Measurements from ENCODE around the gene CCDC91.
"Not testable (repeated sequence)": the region's sequence is repeated elsewhere in the genome, so short reads cannot be mapped to it uniquely, and the experiment has no call there.

CCDC91 gene

DNA sequence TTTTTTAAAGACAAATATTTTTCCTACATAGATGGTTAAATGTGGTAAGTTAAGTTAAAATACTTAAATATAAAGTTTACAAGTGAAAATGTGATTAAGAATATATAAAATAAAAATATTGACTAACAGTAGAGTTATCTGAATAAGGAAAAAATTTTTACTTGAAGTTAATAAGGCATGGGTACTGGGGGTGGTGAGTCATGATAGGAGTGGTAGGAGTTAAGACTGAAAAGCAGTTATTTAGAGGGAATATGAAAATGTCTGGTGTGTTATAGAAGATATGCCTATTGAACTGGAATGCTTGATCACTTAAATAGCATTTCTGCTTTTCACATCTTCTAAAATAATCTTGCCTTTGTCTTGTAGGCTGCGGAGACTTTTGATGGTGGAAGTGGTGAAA, 68.7 kb downstream of the CCDC91 start:
- no peak overlapping the region for H3K27ac ChIP-seq
- TF ChIP-seq, protein P1, sequence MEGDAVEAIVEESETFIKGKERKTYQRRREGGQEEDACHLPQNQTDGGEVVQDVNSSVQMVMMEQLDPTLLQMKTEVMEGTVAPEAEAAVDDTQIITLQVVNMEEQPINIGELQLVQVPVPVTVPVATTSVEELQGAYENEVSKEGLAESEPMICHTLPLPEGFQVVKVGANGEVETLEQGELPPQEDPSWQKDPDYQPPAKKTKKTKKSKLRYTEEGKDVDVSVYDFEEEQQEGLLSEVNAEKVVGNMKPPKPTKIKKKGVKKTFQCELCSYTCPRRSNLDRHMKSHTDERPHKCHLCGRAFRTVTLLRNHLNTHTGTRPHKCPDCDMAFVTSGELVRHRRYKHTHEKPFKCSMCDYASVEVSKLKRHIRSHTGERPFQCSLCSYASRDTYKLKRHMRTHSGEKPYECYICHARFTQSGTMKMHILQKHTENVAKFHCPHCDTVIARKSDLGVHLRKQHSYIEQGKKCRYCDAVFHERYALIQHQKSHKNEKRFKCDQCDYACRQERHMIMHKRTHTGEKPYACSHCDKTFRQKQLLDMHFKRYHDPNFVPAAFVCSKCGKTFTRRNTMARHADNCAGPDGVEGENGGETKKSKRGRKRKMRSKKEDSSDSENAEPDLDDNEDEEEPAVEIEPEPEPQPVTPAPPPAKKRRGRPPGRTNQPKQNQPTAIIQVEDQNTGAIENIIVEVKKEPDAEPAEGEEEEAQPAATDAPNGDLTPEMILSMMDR (conservative IDR thresholded peaks at IDR 0.05) = no peak

DNA sequence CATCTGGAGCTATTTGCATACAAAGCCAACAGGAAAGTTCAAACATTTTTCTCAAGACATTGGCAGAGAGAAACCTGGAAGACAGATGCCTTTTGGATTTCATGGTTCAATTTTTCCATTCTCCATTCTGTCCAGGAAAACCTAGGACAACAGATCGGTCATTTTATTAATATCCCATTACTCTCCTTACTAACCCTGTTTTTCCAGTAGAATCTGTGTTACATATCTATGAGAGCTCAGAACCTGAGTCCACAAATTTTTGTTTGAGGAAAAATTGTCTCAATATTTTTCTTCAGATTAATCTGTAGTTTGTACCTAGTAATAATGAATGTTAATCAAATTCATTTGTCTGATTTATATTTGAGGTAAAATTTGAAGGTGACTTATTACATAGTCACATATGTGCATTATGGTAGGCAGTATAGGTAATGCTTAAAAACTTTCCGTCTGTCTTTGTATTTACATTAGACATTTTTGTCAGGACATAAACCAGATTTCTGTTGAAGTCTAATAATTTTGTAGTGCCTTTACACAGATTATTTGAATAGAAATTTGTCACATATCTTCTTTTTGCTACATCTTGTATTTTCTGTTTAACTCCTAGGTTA, 75.3 kb downstream of the CCDC91 start:
- H3K27ac ChIP-seq = no peak overlapping the region
- TF ChIP-seq, protein P1 (conservative IDR thresholded peaks at IDR 0.05) = no peak

DNA sequence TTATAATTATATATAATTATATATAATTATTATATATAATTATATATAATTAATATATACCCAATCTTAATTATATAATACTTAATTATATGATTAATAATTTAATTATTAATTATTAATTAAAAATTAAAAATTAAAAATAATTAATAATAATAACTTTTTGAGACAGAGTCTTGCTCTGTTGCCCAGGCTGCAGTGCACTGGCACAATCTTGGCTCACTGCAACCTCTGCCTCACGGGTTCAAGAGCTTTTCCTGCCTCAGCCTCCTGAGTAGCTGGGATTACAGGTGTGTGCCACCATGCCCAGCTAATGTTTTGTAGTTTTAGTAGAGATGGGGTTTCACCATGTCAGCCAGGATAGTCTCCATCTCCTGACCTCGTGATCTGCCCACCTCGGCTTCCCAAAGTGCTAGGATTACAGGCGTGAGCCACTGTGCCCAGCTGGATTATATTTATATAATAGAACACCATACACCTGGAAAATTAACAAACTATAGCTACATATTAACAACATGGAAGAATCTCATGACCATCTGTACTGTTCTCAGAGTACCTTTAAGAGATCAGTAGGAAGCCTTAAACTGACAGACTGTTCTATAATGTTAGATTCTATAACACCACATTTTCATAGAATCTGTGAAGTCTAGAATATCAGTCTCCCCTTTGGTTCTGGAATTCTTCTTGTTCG, 77.8 kb downstream of the CCDC91 start:
- not testable (repeated sequence) for H3K27ac ChIP-seq

- TF ChIP-seq, protein P1 (conservative IDR thresholded peaks at IDR 0.05) = no peak
- no peak overlapping the region for H3K27ac ChIP-seq
Observed at GRCh38 chr12:28268608-28269229, 78.5 kb downstream of the CCDC91 start.

DNA sequence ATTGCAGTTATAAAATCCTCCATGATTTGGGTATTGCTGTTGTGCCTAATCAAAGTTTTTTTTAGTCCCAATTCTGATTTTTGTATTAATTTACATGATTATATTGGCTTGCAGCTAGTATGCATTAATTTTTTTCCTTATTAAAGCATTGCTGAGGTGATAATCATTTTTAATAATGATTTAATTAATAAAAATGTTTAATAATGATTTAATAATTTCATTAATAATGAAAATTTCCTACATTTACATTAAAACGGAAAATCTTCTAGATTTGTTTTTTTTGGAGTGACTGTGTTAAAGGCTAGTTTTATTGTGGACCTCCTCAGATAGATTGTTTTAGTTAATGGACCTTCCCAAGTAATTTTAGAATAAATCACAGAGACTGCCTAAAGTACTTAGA, 79.6 kb downstream of the CCDC91 start:
- TF ChIP-seq, protein P1 (conservative IDR thresholded peaks at IDR 0.05) = no peak
- H3K27ac ChIP-seq = no peak overlapping the region

GRCh38 chr12:28278499-28278898, 88.2 kb downstream of the CCDC91 start:
- H3K27ac ChIP-seq = peak overlapping the region; percentile 19; the same call in 1 of the 2 replicates
- TF ChIP-seq, protein P1 (conservative IDR thresholded peaks at IDR 0.05) = no peak

- TF ChIP-seq, protein P1 (conservative IDR thresholded peaks at IDR 0.05) = no peak
- peak overlapping the region; percentile 19 for H3K27ac ChIP-seq
Observed at GRCh38 chr12:28278960-28279359, 88.7 kb downstream of the CCDC91 start.

- TF ChIP-seq, protein P1 (conservative IDR thresholded peaks at IDR 0.05) = no peak
- H3K27ac ChIP-seq = no peak overlapping the region
Observed at GRCh38 chr12:28286352-28286751, 96.1 kb downstream of the CCDC91 start.
